ENCODE results near the gene NDC1. TPM values are rescaled to one million over a fixed set of nuclear protein-coding genes. Genes with fewer than 3 reads are reported as not detected.

The NDC1 gene
- total RNA-seq, 1 donor from 2014 or later, result 94.3 TPM

DNA sequence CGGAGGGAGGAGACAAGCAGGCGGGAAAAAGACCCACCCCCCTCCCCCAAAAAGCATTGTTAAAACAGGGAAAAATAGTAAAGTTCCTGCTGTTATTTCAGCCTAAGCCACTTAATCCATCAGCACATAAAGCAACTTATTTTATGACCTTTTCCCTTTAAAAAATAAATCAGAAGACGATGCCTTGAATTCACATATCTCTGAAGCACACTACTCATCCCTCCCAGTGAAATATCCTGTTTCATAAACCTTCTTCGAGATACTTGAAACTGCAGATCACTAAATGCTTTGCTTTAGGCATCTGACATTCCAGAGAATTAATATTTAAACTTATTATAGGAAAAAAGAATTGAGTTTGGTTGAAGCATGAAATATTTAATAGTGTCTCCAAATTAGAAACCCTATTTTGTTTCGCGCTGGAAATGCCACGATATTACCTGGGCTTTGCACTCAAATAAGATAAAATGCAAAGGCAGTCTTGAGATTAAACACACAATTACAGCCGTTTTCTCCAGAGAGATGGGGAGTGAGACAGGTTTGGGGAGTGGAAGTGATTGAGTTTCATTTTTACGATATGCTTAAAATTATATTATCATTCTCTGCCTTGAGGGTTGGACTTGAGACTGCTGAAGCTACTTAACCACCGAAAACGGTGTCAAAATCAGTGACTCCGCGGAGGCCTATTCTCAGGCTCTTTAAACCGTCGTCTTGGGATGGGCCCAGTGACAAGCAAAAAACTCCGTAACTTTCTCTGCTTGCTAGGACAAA lies 108.5 kb downstream of the NDC1 start:
- no peaks in the 10 kb centered on the region for H3K4me1 ChIP-seq
- no peak overlapping the region for H2AFZ ChIP-seq (replicated peaks)
- H3F3A ChIP-seq (ENCODE audit: low read depth), result no peaks in the 10 kb centered on the region
- H3K79me2 ChIP-seq (ENCODE audit: low read depth), result no peaks in the 10 kb centered on the region
- no peaks in the 10 kb centered on the region for H3K9me3 ChIP-seq (ENCODE audit: low read depth)
- Mint-ChIP-seq H3K27ac (no peak overlapping the region), H3K27me3 (ENCODE audit: insufficient read depth, low read depth) (peaks cover 8% of the 10 kb centered on the region), H3K4me3 (no peak overlapping the region), H3K9me3 (peaks cover 2% of the 10 kb centered on the region), H3K36me3 (no peaks in the 10 kb centered on the region), H3K4me1 (peaks cover 18% of the 10 kb centered on the region)
- no peaks in the 10 kb centered on the region for H4K20me1 ChIP-seq (ENCODE audit: low read depth)
- H3K4me3 ChIP-seq, result no peak overlapping the region
- H3K27me3 ChIP-seq, result peaks cover 30% of the 10 kb centered on the region
- H3K4me2 ChIP-seq, result no peak overlapping the region
- no peak for DNase-seq (ENCODE audit: low spot score)
- no peak overlapping the region for H3K27ac ChIP-seq
- H3K9ac ChIP-seq, result no peak overlapping the region
- TF ChIP-seq EZH2 (IDR thresholded peaks at IDR 0.05), result no peak
- TF ChIP-seq EZH2phosphoT487 (IDR thresholded peaks at IDR 0.05), result no peak
- TF ChIP-seq, protein P1, sequence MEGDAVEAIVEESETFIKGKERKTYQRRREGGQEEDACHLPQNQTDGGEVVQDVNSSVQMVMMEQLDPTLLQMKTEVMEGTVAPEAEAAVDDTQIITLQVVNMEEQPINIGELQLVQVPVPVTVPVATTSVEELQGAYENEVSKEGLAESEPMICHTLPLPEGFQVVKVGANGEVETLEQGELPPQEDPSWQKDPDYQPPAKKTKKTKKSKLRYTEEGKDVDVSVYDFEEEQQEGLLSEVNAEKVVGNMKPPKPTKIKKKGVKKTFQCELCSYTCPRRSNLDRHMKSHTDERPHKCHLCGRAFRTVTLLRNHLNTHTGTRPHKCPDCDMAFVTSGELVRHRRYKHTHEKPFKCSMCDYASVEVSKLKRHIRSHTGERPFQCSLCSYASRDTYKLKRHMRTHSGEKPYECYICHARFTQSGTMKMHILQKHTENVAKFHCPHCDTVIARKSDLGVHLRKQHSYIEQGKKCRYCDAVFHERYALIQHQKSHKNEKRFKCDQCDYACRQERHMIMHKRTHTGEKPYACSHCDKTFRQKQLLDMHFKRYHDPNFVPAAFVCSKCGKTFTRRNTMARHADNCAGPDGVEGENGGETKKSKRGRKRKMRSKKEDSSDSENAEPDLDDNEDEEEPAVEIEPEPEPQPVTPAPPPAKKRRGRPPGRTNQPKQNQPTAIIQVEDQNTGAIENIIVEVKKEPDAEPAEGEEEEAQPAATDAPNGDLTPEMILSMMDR (IDR thresholded peaks at IDR 0.05), result no peak
- no peaks in the 10 kb centered on the region for H3K36me3 ChIP-seq

DNA sequence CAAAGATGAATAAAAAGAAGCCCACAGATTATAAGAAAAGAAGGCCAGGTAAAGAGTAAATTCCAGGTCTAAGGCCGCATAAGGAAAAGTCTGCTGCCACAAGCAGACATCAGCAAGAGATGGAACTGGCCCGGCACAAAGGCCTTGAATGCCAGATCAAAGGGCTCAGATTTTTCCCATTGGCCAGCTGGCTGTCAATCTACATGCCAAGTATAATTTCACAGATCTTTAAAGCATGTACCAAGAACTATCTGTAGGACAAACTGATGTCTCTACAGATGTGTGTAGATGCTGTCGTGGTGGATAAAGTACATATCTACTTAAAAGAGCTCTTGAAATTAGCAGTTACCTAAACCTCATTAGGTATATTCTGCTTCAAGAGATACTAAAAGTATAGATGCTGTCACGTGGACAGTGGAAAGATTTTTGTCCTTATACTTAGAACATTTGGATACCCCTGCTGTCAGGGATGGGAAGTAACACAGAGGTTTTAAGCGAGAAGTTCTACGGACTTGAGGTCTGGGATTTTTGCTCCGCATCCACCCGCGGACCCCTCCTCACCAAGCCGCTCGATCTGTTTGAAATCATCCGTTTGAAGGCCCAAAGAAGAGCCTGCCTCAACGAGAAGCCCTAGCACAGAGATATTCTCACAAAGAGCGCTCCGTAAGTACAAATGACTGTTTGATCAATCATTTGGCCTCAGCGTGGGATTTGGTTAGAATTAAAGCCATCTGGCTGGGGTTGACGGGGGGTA lies 109.2 kb downstream of the NDC1 start:
- H3K27ac ChIP-seq, result no peak overlapping the region
- H4K20me1 ChIP-seq (ENCODE audit: low read depth), result no peaks in the 10 kb centered on the region
- H3K9me3 ChIP-seq (ENCODE audit: low read depth), result no peaks in the 10 kb centered on the region
- Mint-ChIP-seq H3K27ac (no peak overlapping the region), H3K4me3 (no peak overlapping the region), H3K27me3 (ENCODE audit: insufficient read depth, low read depth) (peaks cover 8% of the 10 kb centered on the region), H3K4me1 (peaks cover 15% of the 10 kb centered on the region), H3K9me3 (peaks cover 2% of the 10 kb centered on the region), H3K36me3 (no peaks in the 10 kb centered on the region)
- no peak overlapping the region for H3K9ac ChIP-seq
- no peak overlapping the region for H2AFZ ChIP-seq (replicated peaks)
- H3K79me2 ChIP-seq (ENCODE audit: low read depth), result no peaks in the 10 kb centered on the region
- no peak overlapping the region for H3K4me2 ChIP-seq
- no peak overlapping the region for H3K4me3 ChIP-seq
- TF ChIP-seq, protein P1 (IDR thresholded peaks at IDR 0.05), result no peak
- TF ChIP-seq EZH2 (IDR thresholded peaks at IDR 0.05) (no peak), EZH2phosphoT487 (IDR thresholded peaks at IDR 0.05) (no peak)
- peaks cover 23% of the 10 kb centered on the region for H3K27me3 ChIP-seq
- no peaks in the 10 kb centered on the region for H3K4me1 ChIP-seq
- H3K36me3 ChIP-seq, result no peaks in the 10 kb centered on the region
- no peaks in the 10 kb centered on the region for H3F3A ChIP-seq (ENCODE audit: low read depth)
- DNase-seq (ENCODE audit: low spot score), result no peak

DNA sequence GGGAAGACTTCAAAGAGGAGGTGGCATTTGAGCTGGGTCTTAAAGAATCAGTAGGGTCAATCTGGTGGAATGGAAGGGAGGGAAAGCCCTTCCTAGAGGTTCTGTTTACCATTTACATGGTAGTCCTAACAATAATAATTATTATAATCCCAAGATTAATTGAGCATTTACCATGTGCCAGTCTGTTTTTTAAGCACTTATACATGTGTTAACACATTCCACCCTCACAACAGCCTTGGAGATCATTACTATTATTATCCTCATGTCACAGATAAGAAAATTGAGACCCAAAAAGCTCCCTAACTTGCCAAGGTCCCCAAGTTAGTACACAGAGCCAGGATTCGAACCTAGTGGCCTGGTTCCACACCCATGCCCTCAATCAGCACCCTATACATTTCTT lies 109.9 kb downstream of the NDC1 start:
- Histone ChIP-seq H3K4me1 (no peaks in the 10 kb centered on the region), H3K4me3 (no peak overlapping the region), H3K36me3 (no peaks in the 10 kb centered on the region), H4K20me1 (ENCODE audit: low read depth) (no peaks in the 10 kb centered on the region), H3F3A (ENCODE audit: low read depth) (no peaks in the 10 kb centered on the region), H2AFZ (replicated peaks) (no peak overlapping the region), H3K4me2 (no peak overlapping the region), H3K27ac (no peak overlapping the region), H3K27me3 (peaks cover 16% of the 10 kb centered on the region), H3K9me3 (ENCODE audit: low read depth) (no peaks in the 10 kb centered on the region), H3K79me2 (ENCODE audit: low read depth) (no peaks in the 10 kb centered on the region), H3K9ac (no peak overlapping the region)
- TF ChIP-seq EZH2phosphoT487 (IDR thresholded peaks at IDR 0.05) (no peak), EZH2 (IDR thresholded peaks at IDR 0.05) (no peak)
- TF ChIP-seq, protein P1 (IDR thresholded peaks at IDR 0.05), result no peak
- no peaks in the 10 kb centered on the region for H3K36me3 Mint-ChIP-seq
- peaks cover 12% of the 10 kb centered on the region for H3K4me1 Mint-ChIP-seq
- no peak overlapping the region for H3K4me3 Mint-ChIP-seq
- no peak overlapping the region for H3K27ac Mint-ChIP-seq
- no peak for DNase-seq (ENCODE audit: low spot score)
- peaks cover 8% of the 10 kb centered on the region for H3K27me3 Mint-ChIP-seq (ENCODE audit: insufficient read depth, low read depth)
- peaks cover 2% of the 10 kb centered on the region for H3K9me3 Mint-ChIP-seq
